GM19099 (cell line): ENCODE measurements around the gene PLEKHM3.

ENCODE experiments used
- POLR2A ChIP-seq: IDR thresholded peaks from 3 replicates; pipeline ENCODE4 v1.6.1; 2011; ENCODE audit warnings: low read depth; ENCODE audit not compliant: insufficient read length; ENCODE audit errors: extremely low read depth

The PLEKHM3 gene

DNA sequence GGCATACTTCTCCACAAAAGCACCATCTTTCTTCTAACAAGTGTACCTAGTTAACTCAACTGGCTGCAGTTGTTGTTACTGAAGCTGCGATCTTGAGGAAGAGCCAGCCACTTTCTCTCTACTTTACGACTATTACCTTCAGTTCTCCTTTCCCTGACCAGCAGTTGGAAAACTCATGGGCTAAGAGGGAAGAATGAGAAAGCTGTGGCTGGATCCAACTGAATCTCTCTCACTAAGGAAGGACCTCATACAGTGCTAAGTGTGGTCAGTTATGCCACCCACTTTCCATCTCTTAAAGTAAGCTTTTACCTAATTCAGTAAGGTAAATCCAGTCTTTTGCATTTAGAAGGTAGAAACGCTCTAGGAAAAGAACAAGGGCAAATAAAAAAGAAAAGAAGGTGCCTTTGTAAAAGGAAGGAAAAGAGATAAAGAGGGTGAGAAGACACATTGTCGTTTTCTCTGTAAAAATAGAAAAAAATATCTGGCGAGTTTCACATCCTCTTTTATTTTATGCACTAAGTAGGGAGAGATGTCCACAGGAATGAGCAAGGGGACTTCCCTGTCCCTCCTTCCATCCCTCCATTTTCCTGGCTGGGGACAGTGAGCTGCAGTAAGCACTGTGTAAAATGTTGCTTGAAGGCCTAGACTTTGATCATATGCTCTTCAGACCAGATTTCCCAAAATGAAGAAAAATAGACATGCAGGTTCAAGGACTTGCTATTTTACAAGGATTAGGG is 73.4 kb downstream of the PLEKHM3 start:
- no peak for TF ChIP-seq POLR2A

DNA sequence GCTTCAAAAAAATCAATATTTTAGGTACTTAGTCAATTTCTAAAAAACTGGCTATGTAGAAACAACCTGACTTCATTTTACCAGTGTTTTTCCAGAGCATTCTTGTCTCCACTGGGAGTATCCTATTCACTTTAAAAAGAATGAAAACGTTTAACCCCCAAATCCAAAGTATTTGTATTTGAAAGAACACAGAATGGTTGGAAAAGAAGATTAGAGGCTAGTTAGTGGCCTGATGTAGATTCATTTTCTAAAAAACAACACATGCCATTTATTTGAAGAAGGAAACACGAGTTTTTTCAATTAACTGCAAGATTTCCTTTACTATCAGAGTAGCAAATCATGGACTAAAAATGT is 74.6 kb downstream of the PLEKHM3 start:
- TF ChIP-seq POLR2A, result no peak

DNA sequence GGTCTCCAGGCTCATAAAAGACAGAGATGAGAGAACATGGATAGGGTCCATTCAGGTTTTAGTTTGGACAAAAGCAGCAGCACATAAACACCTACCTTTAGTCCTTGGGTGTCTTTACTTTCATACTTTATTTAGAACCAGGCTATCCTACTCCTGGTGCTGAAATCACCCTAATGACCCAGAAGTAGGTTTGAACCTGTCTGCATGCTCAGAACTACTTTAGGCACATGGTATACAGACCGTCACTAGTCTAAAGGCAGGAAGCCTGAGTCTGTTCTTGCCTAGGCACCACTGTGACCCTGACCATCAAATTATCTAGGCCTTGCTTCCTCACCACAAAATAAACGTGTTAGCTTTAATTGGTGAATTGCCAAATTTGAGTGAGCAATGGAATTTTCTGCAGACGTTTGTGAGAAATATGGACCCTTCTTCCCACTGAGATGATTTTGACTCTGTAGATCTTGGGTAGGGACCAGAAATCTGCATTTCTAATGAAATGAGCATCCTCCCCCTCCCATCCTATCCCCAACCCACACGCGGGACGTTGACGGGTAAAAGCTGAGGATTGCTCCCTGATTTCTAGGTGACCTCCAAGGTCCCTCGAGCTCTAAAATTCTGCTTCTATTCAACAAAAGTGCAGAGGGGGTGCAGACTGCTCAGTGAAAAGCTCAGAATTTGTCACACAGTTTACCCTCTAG is 75.1 kb downstream of the PLEKHM3 start:
- no peak for TF ChIP-seq POLR2A

DNA sequence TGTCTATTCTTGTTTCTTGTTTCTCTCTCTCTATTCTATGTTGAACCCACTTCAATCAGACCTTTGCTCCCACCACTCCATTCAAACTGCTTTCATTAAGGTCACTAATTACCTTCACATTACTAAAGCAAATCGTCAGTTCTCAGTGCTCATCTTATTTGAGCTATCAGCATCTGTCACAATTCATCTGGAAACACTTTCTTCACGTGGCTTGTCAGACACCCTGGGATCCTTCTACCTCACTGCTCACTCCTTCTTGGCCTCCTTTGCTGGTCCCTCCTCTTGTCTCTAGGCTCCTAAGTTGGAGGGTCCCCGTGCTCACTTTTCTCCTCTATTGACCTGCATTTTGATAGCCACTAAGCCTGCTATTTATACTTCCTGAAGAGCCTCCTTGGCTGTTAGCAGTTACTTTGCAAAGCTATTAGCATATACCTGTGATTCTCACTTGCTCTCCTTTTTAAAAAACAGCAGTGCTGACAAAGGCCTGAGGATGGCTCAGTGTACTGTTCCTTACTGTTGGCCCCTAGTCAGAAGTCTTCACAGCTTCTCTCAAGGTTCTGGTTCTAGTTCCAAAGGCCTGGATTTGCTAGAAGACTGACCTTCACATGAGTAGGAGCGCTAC is 80.2 kb downstream of the PLEKHM3 start:
- no peak for TF ChIP-seq POLR2A

DNA sequence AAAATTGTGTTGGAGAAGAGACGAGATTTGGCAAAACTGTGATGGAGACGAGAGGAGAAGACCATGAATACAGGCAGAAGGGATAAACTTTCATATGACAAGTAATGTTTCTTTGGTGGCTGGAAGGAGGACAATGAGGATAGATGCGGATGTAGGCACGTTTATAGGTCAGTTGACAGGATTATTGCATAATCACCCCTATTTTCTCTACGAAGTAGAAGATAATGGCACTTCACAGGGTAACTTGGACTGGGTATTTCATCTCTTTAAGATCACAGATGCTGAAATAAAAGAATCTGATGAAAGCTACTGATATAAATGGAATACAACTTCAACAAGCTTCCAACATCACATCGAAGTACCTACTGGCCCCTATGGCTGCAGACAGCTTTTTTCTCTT is 81.0 kb downstream of the PLEKHM3 start:
- TF ChIP-seq POLR2A, result no peak

DNA sequence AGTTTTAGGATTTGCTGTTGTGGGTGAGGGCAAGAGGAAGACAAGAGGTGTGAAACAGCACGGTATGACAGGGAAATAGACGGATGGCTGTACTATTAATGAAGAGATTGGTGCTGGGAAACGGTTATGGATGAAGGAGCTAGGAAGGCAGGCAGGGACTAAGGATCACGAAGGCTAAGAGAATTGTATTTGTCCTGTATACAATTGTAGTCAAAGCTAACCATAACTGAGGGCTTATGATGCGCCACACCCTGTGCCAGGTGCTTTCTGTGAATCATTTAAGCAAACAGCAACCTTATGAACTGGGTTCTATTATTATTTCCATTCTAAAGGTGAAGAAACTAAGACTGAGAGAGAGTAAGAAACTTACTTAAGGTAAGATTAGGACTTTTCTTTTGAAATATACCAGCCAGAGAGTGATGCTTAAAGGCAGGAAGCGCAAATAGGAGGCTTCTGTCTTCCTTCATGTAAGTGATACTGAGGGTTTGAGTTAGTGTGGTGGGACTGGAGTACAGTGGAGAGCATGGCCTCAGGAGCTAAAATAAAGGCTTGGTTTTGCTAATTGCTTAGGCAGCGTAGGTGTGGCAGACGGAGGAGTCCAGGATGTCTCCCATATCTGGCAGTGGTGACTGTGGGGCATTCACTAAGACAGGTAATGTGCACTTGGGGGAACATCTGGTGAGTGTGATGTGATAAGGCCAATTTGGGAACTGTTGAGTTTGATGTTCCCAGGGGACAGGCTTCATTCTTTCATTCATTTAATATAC is 85.8 kb downstream of the PLEKHM3 start:
- TF ChIP-seq POLR2A, result no peak

DNA sequence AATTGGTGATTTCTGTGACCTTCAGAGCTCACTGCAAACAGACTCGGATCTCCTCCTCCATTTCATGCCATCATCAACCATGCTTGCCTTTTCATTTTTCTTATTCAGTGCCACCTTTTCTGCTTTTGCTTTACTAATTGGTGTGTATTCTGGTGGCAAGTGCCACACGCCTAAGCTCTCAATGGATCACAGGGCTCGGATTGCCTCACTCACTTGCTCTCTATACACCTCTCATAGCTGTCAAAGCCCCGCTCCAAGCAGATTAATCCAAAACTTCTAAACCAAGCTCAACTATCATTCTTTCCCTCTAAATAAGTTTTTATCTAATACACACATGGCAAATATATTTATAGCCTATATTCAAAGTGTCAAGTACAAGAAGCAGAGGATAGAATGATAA is 86.4 kb downstream of the PLEKHM3 start:
- no peak for TF ChIP-seq POLR2A

DNA sequence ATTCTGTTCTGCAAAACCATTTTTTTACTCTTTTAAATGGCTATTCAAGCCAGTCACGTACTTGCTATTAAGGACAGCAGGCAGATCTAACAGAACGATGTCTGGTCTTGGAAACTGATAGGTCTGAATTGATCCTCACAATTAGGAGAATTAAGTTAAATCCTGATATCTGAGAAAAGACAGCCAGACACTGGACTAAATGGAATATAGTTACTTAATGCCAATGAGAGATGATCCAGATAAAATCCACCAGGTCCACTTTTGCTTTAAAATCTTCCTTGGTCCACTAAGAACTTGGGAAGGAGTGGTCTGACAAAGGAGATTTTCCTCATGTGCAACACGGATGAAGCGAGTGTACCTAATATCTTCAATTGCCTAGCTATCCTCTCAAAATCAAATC is 86.9 kb downstream of the PLEKHM3 start:
- no peak for TF ChIP-seq POLR2A

DNA sequence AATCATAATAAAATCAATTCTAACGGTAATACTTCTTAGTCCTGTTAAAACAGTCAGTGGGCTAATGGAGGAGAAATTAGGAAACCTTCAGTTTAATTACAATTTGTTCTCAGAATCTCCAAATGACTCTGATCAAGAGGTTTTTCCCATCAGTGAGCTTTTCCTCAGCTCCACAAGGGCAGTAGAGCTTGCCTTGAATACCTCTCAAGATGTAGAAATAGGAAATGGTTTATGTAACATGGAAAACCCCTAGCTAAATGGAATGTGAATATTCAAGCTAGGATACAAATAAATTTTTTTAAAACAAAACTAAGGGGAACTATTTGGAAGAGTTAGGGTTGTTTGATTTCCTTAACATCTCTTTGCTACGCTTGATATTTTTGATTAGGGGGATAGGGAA is 87.5 kb downstream of the PLEKHM3 start:
- no peak for TF ChIP-seq POLR2A

DNA sequence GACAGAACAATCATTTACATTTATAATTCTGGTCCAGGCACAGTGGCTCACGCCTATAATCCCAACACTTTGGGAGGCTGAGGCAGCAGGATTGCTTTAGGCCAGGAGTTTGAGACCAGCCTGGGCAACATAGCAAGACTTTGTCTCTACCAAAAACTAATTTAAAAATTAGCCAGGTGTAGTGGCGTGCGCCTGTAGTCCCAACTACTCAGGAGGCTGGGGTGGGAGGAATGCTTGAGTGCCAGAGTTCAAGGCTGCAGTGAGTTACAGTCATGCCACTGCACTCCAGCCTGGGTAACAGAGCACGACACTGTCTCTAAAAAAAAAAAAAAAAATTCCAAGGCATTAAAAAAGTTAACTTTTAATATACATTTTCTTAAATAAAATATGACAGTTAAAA is 88.1 kb downstream of the PLEKHM3 start:
- no peak for TF ChIP-seq POLR2A

DNA sequence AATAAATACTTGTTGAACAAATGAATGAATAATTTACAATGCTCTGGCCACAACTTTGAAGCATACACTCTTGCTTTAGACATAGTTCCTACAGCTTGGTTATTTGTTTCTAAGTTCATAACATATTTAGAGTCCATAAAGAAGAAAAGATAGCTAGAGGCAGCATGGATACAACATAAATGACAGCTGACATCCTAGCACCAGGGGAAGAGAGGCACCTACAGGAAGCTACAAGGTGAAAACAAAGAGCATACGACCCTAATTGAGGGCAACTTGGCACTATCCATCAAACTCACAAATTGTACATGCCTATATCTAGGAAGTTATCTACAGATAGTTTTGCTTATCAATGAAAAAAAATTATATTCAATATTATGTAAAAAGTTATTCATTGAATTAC is 88.9 kb downstream of the PLEKHM3 start:
- no peak for TF ChIP-seq POLR2A

DNA sequence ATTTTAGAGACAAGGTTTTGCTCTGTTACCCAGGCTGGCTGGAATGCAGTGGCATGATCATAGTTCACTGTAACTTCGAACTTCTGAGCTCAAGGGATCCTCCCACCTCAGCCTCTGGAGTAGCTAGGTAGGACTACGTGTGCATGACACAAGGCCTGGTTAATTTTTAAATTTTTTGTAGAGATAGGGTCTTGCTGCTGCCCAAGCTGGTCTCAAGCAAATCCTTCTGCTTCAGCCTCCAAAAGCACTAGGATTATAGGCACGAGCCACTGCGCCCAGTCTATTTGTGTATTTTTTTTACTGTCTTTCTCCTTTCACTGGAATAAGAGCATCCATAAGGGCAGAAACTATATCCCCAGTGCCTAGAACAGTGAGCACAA is 89.3 kb downstream of the PLEKHM3 start:
- TF ChIP-seq POLR2A, result no peak

DNA sequence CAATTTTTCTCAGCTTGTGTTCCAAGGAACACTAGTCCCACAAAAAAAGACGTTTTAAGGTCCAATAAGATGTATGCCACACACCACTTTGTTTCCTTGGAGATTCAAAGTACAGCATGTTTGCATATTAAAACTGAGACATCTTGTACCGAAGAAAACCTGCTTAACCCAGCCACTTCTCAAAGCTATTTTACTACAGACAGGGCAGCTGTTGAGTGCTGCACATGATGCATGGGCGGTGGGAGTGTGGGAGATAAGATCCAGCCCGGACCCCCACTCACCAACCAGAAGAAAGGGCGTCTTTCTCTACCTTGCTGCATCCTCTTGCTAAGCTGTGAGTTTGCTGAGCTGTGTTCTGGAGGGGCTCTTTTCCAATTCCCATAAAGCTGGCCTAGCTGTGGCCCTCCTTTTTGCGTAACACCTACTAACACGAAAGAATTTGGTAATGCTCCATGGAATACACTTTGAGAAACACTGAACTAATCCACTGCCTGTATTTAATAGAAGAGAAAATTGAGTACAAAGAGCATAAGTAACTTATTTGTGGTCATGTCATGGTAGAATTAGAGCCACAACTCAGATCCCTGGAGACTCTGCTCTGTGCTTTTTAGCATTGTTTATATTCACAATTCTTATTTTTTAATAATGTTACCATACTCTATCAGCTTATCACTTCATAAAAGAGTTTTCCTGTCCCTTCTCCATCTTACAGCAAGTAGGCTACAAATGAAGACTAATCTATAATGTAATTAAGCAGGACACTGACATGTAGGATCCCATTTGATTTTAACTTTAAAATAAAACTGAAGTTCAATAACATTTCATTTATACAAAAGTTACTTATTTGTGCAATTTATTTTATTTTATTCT is 90.0 kb downstream of the PLEKHM3 start:
- no peak for TF ChIP-seq POLR2A

DNA sequence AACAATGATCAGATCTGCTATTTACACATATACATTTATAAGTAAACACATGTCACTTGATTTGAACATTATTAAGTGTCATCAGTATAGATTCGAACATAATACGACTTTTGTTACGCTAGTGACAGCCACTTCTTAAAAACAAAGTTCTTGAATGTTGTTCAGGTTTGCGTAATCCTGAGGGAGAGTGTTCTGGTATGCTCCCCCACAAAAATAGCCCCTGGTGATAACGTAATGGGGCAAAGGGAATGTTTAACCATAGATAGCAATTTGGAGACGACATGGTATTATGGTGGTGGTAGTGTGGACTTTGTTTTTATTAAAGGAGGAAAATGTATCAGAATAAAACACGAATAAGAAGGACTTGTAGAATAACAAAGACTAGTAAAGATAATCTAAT is 90.6 kb downstream of the PLEKHM3 start:
- TF ChIP-seq POLR2A, result no peak
